Inflammatory macrophage treated with lipopolysaccharide for 1 hour (primary cell): ENCODE data around the gene ERI3.

Experiments used
- DNase-seq, 2 donors: peaks; one replicate each; pipeline ENCODE4 v3.0.0-alpha.2; 2020 to 2022

Gene ERI3

GRCh38 chr1:44354840-44355581 is at the start of gene ERI3:
ERI3 (minus strand) TSS chr1:44355257; CDS start chr1:44355026, 231 bp downstream.
- DNase-seq = peak; percentile 96 to 97

GRCh38 chr1:44401256-44402228 is 46.5 kb upstream of the ERI3 start:
- DNase-seq = no peak

GRCh38 chr1:44390277-44390676 is 35.2 kb upstream of the ERI3 start:
- no peak for DNase-seq

- no peak for DNase-seq
Observed at GRCh38 chr1:44389437-44389836, 34.4 kb upstream of the ERI3 start.

- no peak for DNase-seq
Observed at GRCh38 chr1:44388551-44388950, 33.5 kb upstream of the ERI3 start.

GRCh38 chr1:44380666-44381177 is 25.7 kb upstream of the ERI3 start:
- DNase-seq = no peak

GRCh38 chr1:44377925-44378784 is 23.1 kb upstream of the ERI3 start:
- DNase-seq = peak; percentile 37 to 82

GRCh38 chr1:44375547-44375946 is 20.5 kb upstream of the ERI3 start:
- no peak for DNase-seq

- no peak for DNase-seq
Observed at GRCh38 chr1:44371206-44371605, 16.1 kb upstream of the ERI3 start.

- DNase-seq = no peak
Observed at GRCh38 chr1:44368471-44369151, 13.6 kb upstream of the ERI3 start.

GRCh38 chr1:44367944-44368343 is 12.9 kb upstream of the ERI3 start:
- DNase-seq = no peak

GRCh38 chr1:44366371-44366975 is 11.4 kb upstream of the ERI3 start:
- DNase-seq = peak in 1 of 2 donors; percentile 22

GRCh38 chr1:44361478-44361877 is 6.4 kb upstream of the ERI3 start:
- DNase-seq = no peak

- no peak for DNase-seq
Observed at GRCh38 chr1:44359234-44359935, 4.3 kb upstream of the ERI3 start.

- no peak for DNase-seq
Observed at GRCh38 chr1:44357710-44358109, 2.7 kb upstream of the ERI3 start.

- DNase-seq = no peak
Observed at GRCh38 chr1:44355582-44356305, 687 bp upstream of the ERI3 start.

GRCh38 chr1:44354268-44354839 is 703 bp downstream of the ERI3 start:
- DNase-seq = no peak

GRCh38 chr1:44353604-44354003 is 1.5 kb downstream of the ERI3 start:
- DNase-seq = no peak

- DNase-seq = no peak
Observed at GRCh38 chr1:44351289-44351688, 3.8 kb downstream of the ERI3 start.

GRCh38 chr1:44348061-44348485 is 7.0 kb downstream of the ERI3 start:
- DNase-seq = no peak
